ENCODE data around the gene IGSF22.
"Not testable (repeated sequence)": the region's sequence is repeated elsewhere in the genome, so short reads cannot be mapped to it uniquely, and the experiment has no call there.

IGSF22 gene

GRCh38 chr11:18681949-18682348 lies 44.0 kb downstream of the IGSF22 start:
- not testable (repeated sequence) for DNase-seq

DNA sequence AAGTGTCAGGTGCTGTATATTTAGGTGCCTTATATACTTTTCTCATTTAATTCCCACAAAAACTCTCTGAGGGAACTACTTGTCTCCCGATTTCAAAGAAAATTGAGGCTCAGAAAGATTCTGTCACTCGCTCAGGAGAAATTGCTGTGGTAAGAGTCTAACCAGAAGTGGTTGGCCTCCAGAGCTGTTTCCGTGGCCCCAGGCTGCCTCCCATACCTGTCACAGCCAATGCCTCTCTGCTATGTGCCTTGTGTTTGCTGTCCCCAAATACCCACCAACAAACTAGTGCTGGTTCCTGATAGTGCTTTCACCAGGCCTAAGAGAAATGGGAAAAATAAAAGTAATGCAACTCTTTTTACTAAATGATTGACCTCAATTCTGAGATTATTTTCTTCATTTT lies 48.4 kb downstream of the IGSF22 start:
- DNase-seq: no peak

- no peak for DNase-seq
Observed at GRCh38 chr11:18676803-18677202, 49.2 kb downstream of the IGSF22 start.

- not testable (repeated sequence) for DNase-seq
Observed at GRCh38 chr11:18672209-18672608, 53.8 kb downstream of the IGSF22 start.

DNA sequence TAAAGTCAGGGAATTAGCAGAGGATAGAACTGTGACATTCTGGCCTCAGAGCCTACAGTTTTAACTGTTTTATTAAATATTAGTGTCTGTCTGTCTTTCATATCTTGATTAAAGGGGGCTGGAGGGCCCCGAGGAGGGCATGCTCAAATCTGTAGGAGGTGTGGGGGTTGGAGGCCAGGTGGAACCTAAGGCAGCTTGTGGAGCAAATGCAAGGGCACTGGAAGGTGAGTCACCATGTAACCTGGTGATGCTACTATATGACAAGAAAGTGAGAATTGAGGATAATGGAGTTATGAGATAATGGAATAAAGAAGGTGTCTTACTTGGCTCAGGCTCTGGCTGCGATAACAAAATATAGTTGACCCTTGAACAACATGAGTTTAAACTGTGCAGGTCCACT lies 54.7 kb downstream of the IGSF22 start:
- DNase-seq: no peak

GRCh38 chr11:18669711-18670110 lies 56.3 kb downstream of the IGSF22 start:
- no peak for DNase-seq

DNA sequence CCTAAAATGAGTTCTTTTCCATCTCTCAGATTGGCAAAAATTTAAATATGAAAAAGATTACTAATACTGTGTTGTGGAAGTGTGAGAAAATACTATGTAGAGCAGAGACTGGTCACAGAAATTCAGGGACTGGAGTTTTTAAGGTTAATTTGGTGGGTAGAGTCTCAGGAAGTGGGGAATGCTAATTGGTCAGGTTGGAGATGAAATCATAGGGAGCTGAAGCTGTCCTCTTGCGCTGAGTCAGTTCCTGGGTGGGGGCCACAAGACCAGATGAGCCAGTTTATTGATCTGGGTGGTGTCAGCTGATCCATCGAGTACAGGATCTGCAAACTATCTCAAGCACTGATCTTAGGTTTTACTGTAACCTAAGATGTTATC lies 56.8 kb downstream of the IGSF22 start:
- no peak for DNase-seq

- DNase-seq: no peak
Observed at GRCh38 chr11:18668131-18668530, 57.9 kb downstream of the IGSF22 start.

- not testable (repeated sequence) for DNase-seq
Observed at GRCh38 chr11:18665353-18665872, 60.6 kb downstream of the IGSF22 start.

DNA sequence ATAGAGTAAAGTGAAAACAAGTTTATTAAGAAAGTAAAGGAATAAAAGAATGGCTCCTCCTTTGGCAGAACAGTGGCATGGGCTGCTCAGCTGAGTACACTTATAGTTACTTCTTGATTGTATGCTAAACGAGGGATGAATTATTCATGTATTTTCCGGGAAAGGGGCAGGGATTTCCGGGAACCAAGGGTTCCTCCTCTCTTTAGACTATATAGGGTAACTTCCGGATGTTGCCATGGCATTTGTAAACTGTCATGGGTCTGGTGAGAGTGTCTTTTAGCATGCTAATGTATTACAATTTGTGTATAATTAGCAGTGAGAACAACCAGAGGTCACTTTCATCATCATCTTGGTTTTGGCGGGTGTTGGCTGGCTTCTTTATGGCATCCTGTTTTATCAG lies 68.3 kb downstream of the IGSF22 start:
- DNase-seq: no peak
